Stimulated activated memory B cell treated with anti-CD40 and anti-IgM and Interleukin-4, amounts not matched to agents 10 μg/mL and 1 μg/mL and 100 μg/mL, for 72 hours (primary cell): Measurements from ENCODE around the gene SOS1.

Experiments used
- ATAC-seq: fragments of 150-1000 bp; cut with Tn5 transposase; 2 replicates; pipeline ENCODE4 v1.10.0; 2021
- H3K27ac Mint-ChIP-seq: one replicate; pipeline ENCODE4 v1.8.0; 2022; ENCODE audit warnings: mild to moderate bottlenecking, mixed read lengths
- H3K27me3 Mint-ChIP-seq: one replicate; pipeline ENCODE4 v1.8.0; 2022; ENCODE audit warnings: mixed read lengths
- H3K36me3 Mint-ChIP-seq: one replicate; pipeline ENCODE4 v1.8.0; 2022; ENCODE audit warnings: mixed read lengths
- H3K4me1 Mint-ChIP-seq: one replicate; pipeline ENCODE4 v1.8.0; 2022; ENCODE audit warnings: mixed read lengths
- H3K4me3 Mint-ChIP-seq: one replicate; pipeline ENCODE4 v1.8.0; 2022; ENCODE audit warnings: mild to moderate bottlenecking, moderate library complexity, mixed read lengths
- H3K9me3 Mint-ChIP-seq: one replicate; pipeline ENCODE4 v1.8.0; 2022; ENCODE audit warnings: mixed read lengths

The SOS1 gene

DNA sequence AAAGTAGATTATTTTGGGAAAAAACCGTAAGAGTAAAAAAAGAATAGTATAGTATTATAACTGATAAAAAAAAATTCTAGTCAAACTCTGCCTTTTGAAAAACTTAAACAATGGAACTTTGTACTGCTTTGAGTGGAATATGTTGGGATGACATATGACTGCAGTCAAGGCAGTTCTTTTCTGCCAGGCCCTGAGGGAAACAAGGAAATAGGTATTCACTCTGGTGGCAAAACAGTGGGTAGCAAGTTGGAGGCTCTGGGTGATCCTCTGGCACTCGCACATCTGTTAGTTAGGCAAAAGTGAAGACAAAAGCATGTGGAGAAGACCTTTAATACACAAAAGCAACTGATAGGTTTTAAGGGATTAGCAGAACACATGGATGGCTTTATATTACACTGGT is 129.0 kb downstream of the SOS1 start:
- Mint-ChIP-seq H3K4me3 (no peak overlapping the region), H3K27ac (no peak overlapping the region), H3K36me3 (peaks cover 36% of the 10 kb centered on the region), H3K9me3 (no peaks in the 10 kb centered on the region), H3K27me3 (no peaks in the 10 kb centered on the region), H3K4me1 (no peaks in the 10 kb centered on the region)
- ATAC-seq, result no peak

DNA sequence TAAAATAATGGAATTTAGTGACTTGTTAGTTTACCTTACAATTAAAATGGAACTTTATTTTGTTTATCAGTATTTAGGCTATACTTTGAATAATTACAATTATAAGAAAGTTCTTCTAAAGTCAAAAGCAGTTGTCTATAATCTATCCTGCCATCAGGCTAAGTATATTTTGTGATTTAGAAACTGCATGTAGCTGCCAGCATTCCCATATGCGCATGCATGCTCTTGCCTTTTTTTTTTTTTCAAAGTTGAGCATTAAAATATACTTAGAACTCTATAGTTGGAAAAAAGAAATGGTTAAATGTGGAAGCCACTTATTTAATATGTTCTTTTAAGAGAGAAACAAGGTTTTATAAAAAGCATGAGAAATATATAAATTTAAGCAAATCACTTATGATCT is 132.1 kb downstream of the SOS1 start:
- peaks cover 39% of the 10 kb centered on the region for H3K36me3 Mint-ChIP-seq
- ATAC-seq, result no peak
- H3K4me3 Mint-ChIP-seq, result no peak overlapping the region
- H3K27ac Mint-ChIP-seq, result no peak overlapping the region
- no peaks in the 10 kb centered on the region for H3K9me3 Mint-ChIP-seq
- H3K4me1 Mint-ChIP-seq, result no peaks in the 10 kb centered on the region
- no peaks in the 10 kb centered on the region for H3K27me3 Mint-ChIP-seq

DNA sequence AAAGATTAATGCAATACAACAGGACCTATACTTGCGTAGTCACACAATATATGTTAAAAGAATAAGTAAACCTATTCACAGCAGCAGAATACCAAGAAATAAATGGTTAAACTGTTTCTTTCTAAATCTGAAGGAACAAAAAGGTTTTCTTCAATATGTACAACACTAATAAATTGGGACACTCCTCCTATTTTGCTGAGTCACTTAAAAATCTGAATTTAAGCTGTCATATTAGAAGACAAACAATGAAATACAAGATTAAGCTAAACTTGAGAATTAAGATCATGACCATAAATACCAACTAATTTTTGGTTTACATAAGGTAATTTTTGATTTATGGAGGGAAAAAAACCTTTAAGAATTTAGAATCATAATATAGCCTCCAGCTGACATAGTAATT is 138.4 kb downstream of the SOS1 start:
- H3K27me3 Mint-ChIP-seq, result no peaks in the 10 kb centered on the region
- peaks cover 23% of the 10 kb centered on the region for H3K36me3 Mint-ChIP-seq
- no peak for ATAC-seq
- H3K9me3 Mint-ChIP-seq, result no peaks in the 10 kb centered on the region
- no peak overlapping the region for H3K4me3 Mint-ChIP-seq
- peaks cover 5% of the 10 kb centered on the region for H3K4me1 Mint-ChIP-seq
- no peak overlapping the region for H3K27ac Mint-ChIP-seq

DNA sequence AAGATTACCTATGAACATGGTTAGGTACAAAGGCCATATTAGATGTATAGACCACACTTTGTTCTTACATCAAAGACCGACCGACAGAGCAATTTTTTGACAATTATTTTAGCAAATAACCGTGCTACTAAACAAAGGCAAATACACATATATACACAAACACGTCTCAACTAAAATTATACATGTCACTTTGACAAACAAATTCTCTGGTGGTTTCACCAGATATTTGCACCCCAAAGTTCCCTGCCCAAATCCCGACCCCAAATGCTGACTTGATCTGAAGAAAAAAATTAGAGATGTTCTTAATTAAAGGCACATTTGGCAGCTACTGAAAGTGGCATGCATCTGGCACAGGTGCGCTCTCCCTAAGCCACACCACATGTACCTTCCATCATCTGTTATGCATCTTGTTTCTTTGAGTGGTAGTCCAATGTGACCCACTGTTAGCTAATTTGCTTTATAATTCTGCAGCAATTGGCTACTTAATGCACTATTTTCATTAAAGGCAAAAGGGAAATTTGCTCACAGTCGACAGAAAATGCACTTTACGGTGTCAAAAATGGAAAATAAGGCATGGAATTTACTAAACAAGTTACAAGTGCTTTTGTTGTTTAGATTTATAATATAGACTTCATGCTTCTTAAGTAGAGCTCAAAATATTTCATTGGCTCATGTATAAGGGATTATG is 139.0 kb downstream of the SOS1 start:
- Mint-ChIP-seq H3K9me3 (no peaks in the 10 kb centered on the region), H3K4me3 (no peak overlapping the region), H3K27ac (no peak overlapping the region), H3K36me3 (peaks cover 18% of the 10 kb centered on the region), H3K4me1 (peaks cover 5% of the 10 kb centered on the region), H3K27me3 (no peaks in the 10 kb centered on the region)
- no peak for ATAC-seq

DNA sequence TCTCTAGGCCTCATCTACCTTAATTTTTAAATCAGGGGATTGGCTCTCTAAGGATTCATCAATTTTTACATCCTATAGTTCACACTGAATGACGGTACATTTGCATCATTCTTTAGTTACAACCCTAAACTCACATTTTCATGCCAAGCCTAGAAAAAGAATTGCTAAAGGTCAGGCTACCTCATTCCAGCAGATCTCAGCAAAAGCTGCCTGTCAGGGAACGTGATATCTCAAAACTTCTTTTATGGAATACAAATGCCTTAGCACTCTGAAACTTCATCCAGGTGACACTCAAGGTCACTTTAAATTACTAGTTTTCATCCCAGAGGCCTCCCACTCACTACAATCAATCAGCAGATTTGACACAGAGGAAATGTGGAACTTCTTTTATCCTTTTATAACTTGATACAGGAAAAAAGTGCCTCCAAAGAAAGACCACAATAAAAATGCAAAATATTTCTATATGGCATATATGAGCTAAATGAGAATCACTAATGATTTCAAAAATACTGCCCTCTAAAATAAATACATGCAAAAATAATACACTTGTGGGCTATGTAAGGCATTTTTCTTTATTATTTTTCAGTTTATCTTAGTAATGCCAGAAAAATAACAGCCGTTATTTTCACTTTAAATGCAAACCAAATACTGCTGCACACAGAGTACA is 139.7 kb downstream of the SOS1 start:
- peaks cover 17% of the 10 kb centered on the region for H3K36me3 Mint-ChIP-seq

DNA sequence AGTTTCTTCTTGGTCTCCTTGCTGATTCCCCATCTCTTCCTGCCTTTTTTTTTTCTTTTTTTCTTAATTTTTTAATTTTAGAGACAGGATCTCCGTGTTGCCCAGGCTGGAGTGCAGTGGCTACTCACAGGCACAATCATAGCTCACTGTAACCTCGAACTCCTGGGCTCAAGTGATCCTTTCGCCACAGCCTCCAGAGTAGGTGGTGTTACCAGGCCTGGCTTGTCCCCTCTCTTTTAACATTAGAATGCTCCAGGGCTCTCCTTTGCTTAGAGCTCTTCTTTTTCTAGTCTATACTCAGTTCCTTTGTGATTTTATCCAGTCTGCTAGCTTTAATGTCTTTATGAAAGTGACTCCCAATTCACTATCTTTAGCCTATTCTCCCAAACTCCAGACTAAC is 141.9 kb downstream of the SOS1 start:
- H3K36me3 Mint-ChIP-seq, result peaks cover 6% of the 10 kb centered on the region
- H3K4me1 Mint-ChIP-seq, result peaks cover 5% of the 10 kb centered on the region
- no peak overlapping the region for H3K4me3 Mint-ChIP-seq
- ATAC-seq, result no peak
- H3K27ac Mint-ChIP-seq, result peak overlapping the region; percentile 16
- no peaks in the 10 kb centered on the region for H3K9me3 Mint-ChIP-seq
- H3K27me3 Mint-ChIP-seq, result no peaks in the 10 kb centered on the region

More for the DNA sequence above, 139.7 kb downstream of the SOS1 start:
- no peak for ATAC-seq
- Mint-ChIP-seq H3K27ac (no peak overlapping the region), H3K4me3 (no peak overlapping the region), H3K27me3 (no peaks in the 10 kb centered on the region), H3K4me1 (peaks cover 5% of the 10 kb centered on the region), H3K9me3 (no peaks in the 10 kb centered on the region)

DNA sequence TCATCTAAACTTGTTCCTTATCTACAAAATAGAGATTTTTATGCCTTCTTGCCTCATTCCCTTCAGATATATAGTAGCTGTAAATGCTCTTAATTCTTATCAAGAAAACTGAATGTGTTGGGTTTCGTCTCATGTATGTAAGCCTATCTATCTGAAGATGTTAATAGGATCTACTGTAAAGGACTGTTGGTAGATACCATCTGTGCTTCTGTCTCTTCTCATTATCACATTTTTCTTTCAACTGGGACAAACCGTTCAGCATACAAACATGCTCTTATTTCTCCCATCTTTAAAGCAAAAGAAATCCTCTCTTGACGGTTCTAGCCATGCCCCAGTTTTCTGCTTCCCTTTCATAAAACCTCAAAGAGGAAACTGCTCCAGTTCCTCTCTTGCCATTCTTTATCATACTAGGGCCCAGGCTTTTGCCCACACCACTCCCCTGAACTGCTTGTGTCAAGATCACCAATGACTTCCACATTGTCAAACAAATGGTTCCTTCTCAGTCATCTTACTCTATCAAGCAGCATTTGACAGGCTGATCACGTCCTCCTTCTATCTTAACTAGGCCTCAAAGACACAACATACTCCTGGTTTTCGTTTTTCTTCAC is 142.5 kb downstream of the SOS1 start:
- Mint-ChIP-seq H3K36me3 (peaks cover 1% of the 10 kb centered on the region), H3K27ac (no peak overlapping the region), H3K9me3 (no peaks in the 10 kb centered on the region), H3K27me3 (no peaks in the 10 kb centered on the region), H3K4me3 (no peak overlapping the region), H3K4me1 (peaks cover 5% of the 10 kb centered on the region)
- no peak for ATAC-seq

DNA sequence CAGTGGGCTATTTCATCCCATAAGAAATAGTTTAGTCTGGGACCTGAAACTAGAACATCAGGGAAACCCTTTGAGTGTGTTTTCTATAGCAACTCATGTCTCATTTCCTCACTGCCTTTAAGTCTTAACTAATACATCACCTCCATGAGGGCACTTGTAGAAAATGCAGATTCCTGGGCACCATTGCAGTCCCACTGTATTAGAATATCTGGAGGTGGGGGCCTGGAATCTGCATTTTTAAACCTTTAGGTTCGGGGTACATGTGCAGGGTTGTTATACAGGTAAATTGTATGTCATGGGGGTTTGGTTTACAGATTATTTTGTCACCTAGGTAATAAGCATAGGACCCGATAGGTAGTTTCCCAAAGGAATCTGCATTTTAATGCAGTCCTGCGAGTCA is 143.8 kb downstream of the SOS1 start:
- H3K4me3 Mint-ChIP-seq, result no peak overlapping the region
- ATAC-seq, result no peak
- no peaks in the 10 kb centered on the region for H3K27me3 Mint-ChIP-seq
- H3K4me1 Mint-ChIP-seq, result peaks cover 5% of the 10 kb centered on the region
- no peaks in the 10 kb centered on the region for H3K36me3 Mint-ChIP-seq
- H3K9me3 Mint-ChIP-seq, result no peaks in the 10 kb centered on the region
- H3K27ac Mint-ChIP-seq, result no peak overlapping the region

DNA sequence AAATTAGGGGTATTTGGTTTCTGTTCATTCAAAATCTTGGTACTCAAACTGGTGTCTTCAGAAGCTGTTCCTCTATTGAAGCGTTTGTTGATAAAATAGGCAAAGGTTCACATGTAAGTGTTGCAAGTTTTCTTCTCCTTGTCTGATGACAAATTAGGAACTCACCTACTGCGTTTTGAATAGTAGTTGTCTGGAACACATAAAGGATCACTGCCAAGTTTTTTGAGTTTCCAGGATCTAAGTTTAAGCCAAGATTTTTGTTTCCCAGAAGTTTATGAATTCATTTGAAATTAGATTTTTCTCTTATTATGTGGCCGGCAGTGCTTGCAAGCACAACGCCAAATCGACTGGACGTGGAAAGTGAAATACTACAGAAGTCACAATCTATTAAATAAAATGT is 145.8 kb downstream of the SOS1 start:
- H3K36me3 Mint-ChIP-seq, result no peaks in the 10 kb centered on the region
- H3K4me1 Mint-ChIP-seq, result peaks cover 5% of the 10 kb centered on the region
- no peak overlapping the region for H3K27ac Mint-ChIP-seq
- no peaks in the 10 kb centered on the region for H3K9me3 Mint-ChIP-seq
- no peak overlapping the region for H3K4me3 Mint-ChIP-seq
- no peak for ATAC-seq
- no peaks in the 10 kb centered on the region for H3K27me3 Mint-ChIP-seq

DNA sequence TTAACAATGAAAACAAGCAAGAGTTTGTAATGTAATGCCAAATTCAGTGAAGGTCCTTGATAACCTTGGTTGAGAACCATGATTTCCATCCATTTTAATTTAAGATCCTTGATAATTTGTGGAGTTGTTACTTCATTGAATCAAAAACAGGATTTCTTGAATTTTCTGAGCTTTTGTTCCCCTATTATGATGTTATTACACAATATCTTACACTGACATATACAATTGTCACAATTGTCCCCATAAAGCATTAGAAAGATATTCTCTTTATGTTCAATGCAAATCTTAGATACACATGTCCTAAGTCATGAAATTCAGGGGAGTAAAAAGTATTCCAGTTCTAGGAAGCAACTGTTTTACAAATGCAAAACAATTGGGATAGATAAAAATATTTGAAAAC is 147.6 kb downstream of the SOS1 start:
- no peaks in the 10 kb centered on the region for H3K4me1 Mint-ChIP-seq
- H3K4me3 Mint-ChIP-seq, result no peak overlapping the region
- H3K9me3 Mint-ChIP-seq, result no peaks in the 10 kb centered on the region
- ATAC-seq, result no peak
- H3K36me3 Mint-ChIP-seq, result no peaks in the 10 kb centered on the region
- H3K27ac Mint-ChIP-seq, result no peak overlapping the region
- H3K27me3 Mint-ChIP-seq, result no peaks in the 10 kb centered on the region

DNA sequence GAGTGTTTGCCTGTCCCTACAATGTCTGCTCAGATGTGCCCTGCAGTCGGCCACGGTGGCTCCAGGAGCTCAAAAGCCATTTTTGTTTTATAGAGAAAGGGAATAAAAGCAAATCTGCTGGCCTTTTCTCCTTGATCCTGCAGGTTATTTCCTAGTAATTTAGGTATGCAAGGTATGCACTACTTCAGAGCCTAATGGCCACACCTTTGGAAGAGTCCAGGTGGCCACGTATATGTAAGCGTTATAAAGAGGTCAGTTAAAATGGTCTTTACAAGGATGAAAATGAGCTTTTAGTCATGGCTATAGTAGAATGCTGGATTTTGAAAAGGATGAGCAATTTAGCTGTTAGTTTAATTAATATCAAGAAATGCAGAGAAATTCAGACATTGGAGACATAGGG is 149.5 kb downstream of the SOS1 start:
- H3K27ac Mint-ChIP-seq, result no peak overlapping the region
- H3K27me3 Mint-ChIP-seq, result no peaks in the 10 kb centered on the region
- H3K4me1 Mint-ChIP-seq, result no peaks in the 10 kb centered on the region
- no peaks in the 10 kb centered on the region for H3K36me3 Mint-ChIP-seq
- H3K9me3 Mint-ChIP-seq, result no peaks in the 10 kb centered on the region
- no peak overlapping the region for H3K4me3 Mint-ChIP-seq
- no peak for ATAC-seq

DNA sequence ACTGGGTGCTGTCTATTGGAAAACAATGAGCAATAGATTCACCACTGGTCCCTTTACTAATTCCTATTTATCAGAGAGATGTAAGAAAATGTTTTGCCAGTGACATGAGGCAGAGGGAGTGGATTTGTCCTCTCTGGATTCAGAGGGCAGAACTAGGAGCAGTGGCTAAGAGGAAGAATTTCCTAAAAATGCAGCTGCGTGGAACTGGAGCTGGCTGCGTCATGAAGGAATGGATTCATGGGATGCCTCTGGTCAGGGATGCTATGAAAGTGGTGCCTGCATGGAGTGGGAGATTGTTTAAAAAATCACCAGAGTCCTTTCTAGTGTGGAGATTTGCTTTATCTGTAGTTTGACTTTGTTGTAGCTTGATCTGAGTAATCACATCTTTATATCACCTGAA is 152.8 kb downstream of the SOS1 start:
- no peaks in the 10 kb centered on the region for H3K4me1 Mint-ChIP-seq
- no peaks in the 10 kb centered on the region for H3K36me3 Mint-ChIP-seq
- no peak overlapping the region for H3K27ac Mint-ChIP-seq
- no peak overlapping the region for H3K4me3 Mint-ChIP-seq
- no peaks in the 10 kb centered on the region for H3K9me3 Mint-ChIP-seq
- no peak for ATAC-seq
- H3K27me3 Mint-ChIP-seq, result no peaks in the 10 kb centered on the region

DNA sequence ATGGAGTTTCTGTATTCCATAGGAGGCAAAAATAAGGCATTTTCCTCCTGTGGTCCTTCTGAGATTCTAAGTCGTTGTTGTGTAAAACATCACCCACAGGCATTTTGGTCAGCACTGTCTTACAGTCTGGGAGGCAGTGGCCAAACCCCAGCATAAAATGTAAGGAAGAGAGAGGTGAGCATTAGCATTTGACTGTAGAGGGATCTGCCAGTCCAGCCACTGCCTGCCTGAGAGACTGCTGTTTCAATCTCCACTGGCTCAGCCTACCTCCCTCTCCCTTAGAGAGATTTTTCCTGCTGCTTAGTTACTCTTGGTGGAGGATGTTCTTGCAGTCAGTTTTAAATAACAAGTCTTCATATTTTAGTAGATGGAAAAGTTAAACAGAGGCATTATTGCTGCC is 154.2 kb downstream of the SOS1 start:
- Mint-ChIP-seq H3K27me3 (no peaks in the 10 kb centered on the region), H3K27ac (no peak overlapping the region), H3K4me1 (no peaks in the 10 kb centered on the region), H3K36me3 (no peaks in the 10 kb centered on the region), H3K9me3 (no peaks in the 10 kb centered on the region), H3K4me3 (no peak overlapping the region)
- ATAC-seq, result no peak

DNA sequence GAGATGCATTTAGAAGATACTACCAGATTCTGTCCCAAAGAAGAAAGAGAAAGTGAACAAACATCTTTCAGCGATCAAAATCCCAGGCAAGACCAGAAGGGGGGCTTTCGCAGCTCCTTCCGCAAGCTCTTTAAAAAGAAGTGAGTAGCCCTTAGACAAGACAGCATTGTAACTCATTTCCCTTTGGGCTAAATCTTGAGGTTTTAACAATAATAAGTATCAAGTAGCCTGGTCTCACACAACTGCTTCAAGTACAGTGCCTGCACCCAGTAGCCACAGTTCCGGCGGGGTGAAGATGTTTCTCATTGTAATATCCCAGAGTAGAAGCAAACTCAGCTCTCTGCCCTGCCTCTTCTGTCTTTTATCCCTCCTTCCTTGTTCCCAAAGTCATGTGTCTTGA is 154.8 kb downstream of the SOS1 start:
- H3K4me1 Mint-ChIP-seq, result no peaks in the 10 kb centered on the region
- H3K4me3 Mint-ChIP-seq, result no peak overlapping the region
- ATAC-seq, result no peak
- no peaks in the 10 kb centered on the region for H3K9me3 Mint-ChIP-seq
- H3K36me3 Mint-ChIP-seq, result no peaks in the 10 kb centered on the region
- H3K27me3 Mint-ChIP-seq, result no peaks in the 10 kb centered on the region
- no peak overlapping the region for H3K27ac Mint-ChIP-seq

DNA sequence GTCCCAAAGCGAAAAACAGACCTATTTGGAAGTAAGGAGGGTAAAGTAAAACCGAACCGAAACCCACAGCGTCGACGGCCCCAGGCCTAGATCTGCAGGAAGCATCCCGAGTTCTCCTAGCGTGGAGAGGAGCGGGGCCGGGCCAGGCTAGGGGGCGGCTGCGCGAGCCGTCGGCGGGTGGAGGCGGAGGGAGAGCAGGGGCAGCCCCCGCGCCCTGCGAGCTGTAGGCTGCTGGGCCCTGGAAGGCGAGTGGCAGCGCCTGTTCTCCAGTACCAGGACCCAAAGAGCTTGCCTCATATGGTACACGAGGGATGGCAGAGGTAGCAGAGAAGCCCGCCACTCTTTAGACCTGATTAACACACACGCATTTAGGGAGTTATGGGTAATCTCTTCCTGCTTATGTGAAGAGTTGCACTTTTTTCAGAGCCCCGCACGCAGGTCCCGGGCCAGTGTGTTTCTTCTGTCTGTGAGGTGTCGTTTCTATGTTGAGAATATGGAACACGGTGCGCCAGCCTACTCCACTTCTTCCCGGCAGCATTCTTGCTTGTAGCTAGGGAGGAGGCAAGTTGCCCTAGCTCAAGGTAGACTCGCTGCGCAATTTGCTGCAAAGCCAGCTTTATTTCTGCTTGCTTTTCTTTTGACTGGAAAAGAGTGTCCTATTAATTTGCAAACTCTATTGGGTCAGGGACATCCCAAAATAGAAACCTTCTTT is 160.1 kb downstream of the SOS1 start:
- peak; percentile 45 for ATAC-seq
- Mint-ChIP-seq H3K4me1 (no peaks in the 10 kb centered on the region), H3K4me3 (peak overlapping the region; percentile 50), H3K36me3 (no peaks in the 10 kb centered on the region), H3K27me3 (no peaks in the 10 kb centered on the region), H3K9me3 (peaks cover 2% of the 10 kb centered on the region), H3K27ac (peak overlapping the region; percentile 22)
